AG09309 (cell line): ENCODE measurements around the gene KLF6.

Experiments used
- DNase-seq: peaks from one replicate; pipeline ENCODE4 v3.0.0-alpha.2; 2010; ENCODE audit warnings: low read depth
- H3K4me3 ChIP-seq: 2 replicates; pipeline ENCODE4 v1.5.1; 2011; ENCODE audit warnings: mild to moderate bottlenecking, low read depth, low read length, moderate library complexity; ENCODE audit not compliant: control insufficient read depth
- CTCF ChIP-seq: IDR thresholded peaks from 2 replicates; pipeline ENCODE4 v1.5.1; 2011; ENCODE audit warnings: mild to moderate bottlenecking, low read depth, low read length, inconsistent platforms; ENCODE audit not compliant: insufficient read depth, control insufficient read depth; ENCODE audit errors: missing control alignments

Gene KLF6

GRCh38 chr10:3805791-3806461 lies 20.9 kb upstream of the KLF6 start:
- no peak for TF ChIP-seq CTCF
- no peak for DNase-seq
- H3K4me3 ChIP-seq, result no peak overlapping the region

- no peak for TF ChIP-seq CTCF
- no peak overlapping the region for H3K4me3 ChIP-seq
- DNase-seq, result no peak
These were observed 20.3 kb upstream of the KLF6 start for GRCh38 chr10:3805201-3805790.

GRCh38 chr10:3803927-3804741 lies 19.1 kb upstream of the KLF6 start:
- no peak overlapping the region for H3K4me3 ChIP-seq
- DNase-seq, result no peak
- TF ChIP-seq CTCF, result no peak

GRCh38 chr10:3803295-3803926 lies 18.4 kb upstream of the KLF6 start:
- no peak for DNase-seq
- H3K4me3 ChIP-seq, result no peak overlapping the region
- no peak for TF ChIP-seq CTCF

- no peak for DNase-seq
- TF ChIP-seq CTCF, result no peak
These were observed 17.7 kb upstream of the KLF6 start for GRCh38 chr10:3802526-3803265.

More at GRCh38 chr10:3802526-3803265, 17.7 kb upstream of the KLF6 start:
- H3K4me3 ChIP-seq, result no peak overlapping the region
